Measurements from ENCODE around the gene TBC1D22A. TPM values are rescaled to one million over a fixed set of nuclear protein-coding genes. Genes with fewer than 3 reads are reported as not detected.

Gene TBC1D22A
- total RNA-seq, 1 experiment from 2014 or later = 32.6 TPM

DNA sequence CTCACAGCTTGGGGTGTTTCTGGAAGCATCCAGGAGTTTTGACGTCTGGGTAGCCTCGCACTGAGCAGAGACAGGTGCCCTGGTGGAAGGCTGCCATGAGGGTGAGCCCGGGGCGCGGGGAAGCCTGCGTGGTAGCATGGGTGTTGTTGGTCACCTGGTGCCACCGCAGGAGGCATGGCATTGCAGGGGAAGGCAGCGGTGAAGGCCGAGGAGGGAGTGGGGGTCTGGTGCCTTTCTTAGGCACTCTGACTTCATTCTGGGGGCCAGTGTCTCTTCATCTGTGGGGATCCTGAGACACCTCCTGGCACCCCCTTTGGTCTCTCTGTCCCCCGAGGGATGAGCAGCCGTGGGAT, 271.2 kb downstream of the TBC1D22A start:
- Mint-ChIP-seq H3K4me3 (ENCODE audit: unreplicated experiment) (no peak overlapping the region), H3K9me3 (ENCODE audit: unreplicated experiment) (no peaks in the 10 kb centered on the region), H3K27me3 (ENCODE audit: insufficient read depth, unreplicated experiment) (no peaks in the 10 kb centered on the region), H3K4me1 (ENCODE audit: low read depth, unreplicated experiment) (no peaks in the 10 kb centered on the region), H3K36me3 (ENCODE audit: insufficient read depth, unreplicated experiment) (peaks cover 18% of the 10 kb centered on the region), H3K27ac (ENCODE audit: unreplicated experiment) (no peak overlapping the region)
- H3K9me3 ChIP-seq = no peaks in the 10 kb centered on the region
- H3K36me3 ChIP-seq (ENCODE audit: control insufficient read depth, insufficient read depth, low read length) = no peaks in the 10 kb centered on the region
- intact Hi-C loops (cut with micrococcal nuclease; ENCODE audit: unreplicated experiment) = no loop called here
- TF ChIP-seq, protein P1, sequence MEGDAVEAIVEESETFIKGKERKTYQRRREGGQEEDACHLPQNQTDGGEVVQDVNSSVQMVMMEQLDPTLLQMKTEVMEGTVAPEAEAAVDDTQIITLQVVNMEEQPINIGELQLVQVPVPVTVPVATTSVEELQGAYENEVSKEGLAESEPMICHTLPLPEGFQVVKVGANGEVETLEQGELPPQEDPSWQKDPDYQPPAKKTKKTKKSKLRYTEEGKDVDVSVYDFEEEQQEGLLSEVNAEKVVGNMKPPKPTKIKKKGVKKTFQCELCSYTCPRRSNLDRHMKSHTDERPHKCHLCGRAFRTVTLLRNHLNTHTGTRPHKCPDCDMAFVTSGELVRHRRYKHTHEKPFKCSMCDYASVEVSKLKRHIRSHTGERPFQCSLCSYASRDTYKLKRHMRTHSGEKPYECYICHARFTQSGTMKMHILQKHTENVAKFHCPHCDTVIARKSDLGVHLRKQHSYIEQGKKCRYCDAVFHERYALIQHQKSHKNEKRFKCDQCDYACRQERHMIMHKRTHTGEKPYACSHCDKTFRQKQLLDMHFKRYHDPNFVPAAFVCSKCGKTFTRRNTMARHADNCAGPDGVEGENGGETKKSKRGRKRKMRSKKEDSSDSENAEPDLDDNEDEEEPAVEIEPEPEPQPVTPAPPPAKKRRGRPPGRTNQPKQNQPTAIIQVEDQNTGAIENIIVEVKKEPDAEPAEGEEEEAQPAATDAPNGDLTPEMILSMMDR (IDR thresholded peaks at IDR 0.05; ENCODE audit: insufficient read depth in 1 of 2, low read depth in 1 of 2, low read length in 1 of 2, severe bottlenecking in 1 of 2, unreplicated experiment in 1 of 2) = no peak
- H3K27me3 ChIP-seq (replicated peaks; ENCODE audit: control insufficient read depth, insufficient read depth, low read length) = no peaks in the 10 kb centered on the region
- no peak overlapping the region for H3K4me3 ChIP-seq (ENCODE audit: low read depth, low read length)
- DNase-seq = no peak
- CTCF ChIA-PET = no interaction called here
- no peaks in the 10 kb centered on the region for H3K4me1 ChIP-seq
- POLR2A ChIA-PET = no interaction called here
- no TSS peak for BruUV-seq (replicated peaks)

DNA sequence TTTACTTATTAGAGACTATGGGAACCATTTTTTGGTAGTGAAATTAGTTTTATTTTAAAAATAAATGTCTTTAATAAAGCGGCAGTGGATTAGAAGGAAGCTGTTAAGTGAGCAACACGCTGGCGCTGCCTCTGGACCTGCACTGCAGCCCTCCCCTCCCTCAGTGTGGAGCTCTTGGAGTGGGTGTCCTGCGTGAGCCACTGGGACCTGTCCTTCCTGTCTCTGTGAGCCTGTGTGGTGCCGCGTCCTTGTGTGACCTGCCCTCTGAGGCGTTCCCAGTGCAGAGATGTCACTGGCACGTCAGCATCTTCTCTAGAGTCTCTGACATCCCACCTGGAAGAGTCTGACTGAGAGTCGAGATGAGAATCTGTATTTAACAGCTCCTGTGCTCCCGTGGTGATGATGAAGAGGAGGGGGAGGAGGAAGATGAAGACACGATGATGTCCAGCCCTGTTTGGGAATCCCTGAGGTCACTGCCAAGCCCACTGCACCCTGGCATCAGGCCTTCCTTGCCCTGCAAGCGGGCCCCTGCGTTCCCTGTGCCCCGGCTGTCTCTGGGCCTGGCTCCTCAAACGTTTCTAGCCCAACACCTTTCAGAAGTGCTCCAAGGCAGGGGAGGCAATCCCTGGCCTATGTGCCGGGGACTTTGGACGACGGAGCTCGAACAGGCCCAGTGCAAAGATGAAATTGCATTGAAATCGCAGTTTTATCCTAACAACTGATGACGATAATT, 271.8 kb downstream of the TBC1D22A start:
- BruUV-seq (replicated peaks) = no TSS peak

DNA sequence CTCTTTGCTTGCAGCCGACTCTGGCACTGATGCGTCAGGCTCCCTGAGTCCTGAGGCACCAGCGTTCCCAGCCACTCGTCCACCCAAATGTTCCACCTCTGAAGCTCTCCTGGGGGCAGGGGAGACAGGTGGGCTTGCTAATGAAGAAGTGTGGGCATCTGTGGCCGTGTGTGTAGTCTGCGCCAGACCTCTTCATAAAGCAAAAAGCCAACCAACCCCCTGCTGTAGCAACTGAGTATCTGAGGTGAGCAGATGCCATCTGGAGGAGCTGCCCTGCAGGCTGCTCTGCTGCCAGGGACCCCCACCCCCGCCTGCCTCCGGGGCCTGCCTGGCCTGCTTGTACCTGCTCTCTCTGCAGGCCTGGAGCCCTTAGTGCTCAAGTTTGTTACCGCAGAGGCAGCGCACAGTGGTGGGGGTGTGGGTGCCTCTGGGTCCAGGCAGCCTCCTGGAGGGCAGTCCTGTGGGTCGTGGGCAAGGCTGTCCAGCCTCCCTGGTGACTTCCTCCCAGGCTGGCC, 272.5 kb downstream of the TBC1D22A start:
- no peaks in the 10 kb centered on the region for H3K27me3 ChIP-seq (replicated peaks; ENCODE audit: control insufficient read depth, insufficient read depth, low read length)
- TF ChIP-seq, protein P1 (IDR thresholded peaks at IDR 0.05; ENCODE audit: insufficient read depth in 1 of 2, low read depth in 1 of 2, low read length in 1 of 2, severe bottlenecking in 1 of 2, unreplicated experiment in 1 of 2) = no peak
- intact Hi-C loops (cut with micrococcal nuclease; ENCODE audit: unreplicated experiment) = no loop called here
- BruUV-seq (replicated peaks) = no TSS peak
- ChIA-PET CTCF (no interaction called here), POLR2A (no interaction called here)
- DNase-seq = no peak
- H3K4me1 Mint-ChIP-seq (ENCODE audit: low read depth, unreplicated experiment) = no peaks in the 10 kb centered on the region
- H3K9me3 Mint-ChIP-seq (ENCODE audit: unreplicated experiment) = no peaks in the 10 kb centered on the region
- no peaks in the 10 kb centered on the region for H3K9me3 ChIP-seq
- no peaks in the 10 kb centered on the region for H3K27me3 Mint-ChIP-seq (ENCODE audit: insufficient read depth, unreplicated experiment)
- H3K4me3 Mint-ChIP-seq (ENCODE audit: unreplicated experiment) = no peak overlapping the region
- H3K4me3 ChIP-seq (ENCODE audit: low read depth, low read length) = no peak overlapping the region
- H3K36me3 Mint-ChIP-seq (ENCODE audit: insufficient read depth, unreplicated experiment) = peaks cover 19% of the 10 kb centered on the region
- H3K27ac Mint-ChIP-seq (ENCODE audit: unreplicated experiment) = no peak overlapping the region
- no peaks in the 10 kb centered on the region for H3K4me1 ChIP-seq
- H3K36me3 ChIP-seq (ENCODE audit: control insufficient read depth, insufficient read depth, low read length) = no peaks in the 10 kb centered on the region

More for the DNA sequence above, 271.8 kb downstream of the TBC1D22A start:
- no peak overlapping the region for H3K4me3 Mint-ChIP-seq (ENCODE audit: unreplicated experiment)
- Histone ChIP-seq H3K4me3 (ENCODE audit: low read depth, low read length) (no peak overlapping the region), H3K4me1 (no peaks in the 10 kb centered on the region), H3K36me3 (ENCODE audit: control insufficient read depth, insufficient read depth, low read length) (no peaks in the 10 kb centered on the region), H3K27me3 (replicated peaks; ENCODE audit: control insufficient read depth, insufficient read depth, low read length) (no peaks in the 10 kb centered on the region), H3K9me3 (no peaks in the 10 kb centered on the region)
- no peaks in the 10 kb centered on the region for H3K4me1 Mint-ChIP-seq (ENCODE audit: low read depth, unreplicated experiment)
- H3K36me3 Mint-ChIP-seq (ENCODE audit: insufficient read depth, unreplicated experiment) = peaks cover 18% of the 10 kb centered on the region
- H3K27ac Mint-ChIP-seq (ENCODE audit: unreplicated experiment) = no peak overlapping the region
- POLR2A ChIA-PET = no interaction called here
- CTCF ChIA-PET = no interaction called here
- H3K9me3 Mint-ChIP-seq (ENCODE audit: unreplicated experiment) = no peaks in the 10 kb centered on the region
- no peaks in the 10 kb centered on the region for H3K27me3 Mint-ChIP-seq (ENCODE audit: insufficient read depth, unreplicated experiment)
- TF ChIP-seq, protein P1 (IDR thresholded peaks at IDR 0.05; ENCODE audit: insufficient read depth in 1 of 2, low read depth in 1 of 2, low read length in 1 of 2, severe bottlenecking in 1 of 2, unreplicated experiment in 1 of 2) = no peak
- intact Hi-C loops (cut with micrococcal nuclease; ENCODE audit: unreplicated experiment) = no loop called here
- DNase-seq = no peak
